Neural cell (in vitro differentiated cells): ENCODE results near the gene LRBA. TPM values are rescaled to one million over a fixed set of nuclear protein-coding genes. Genes with fewer than 3 reads are reported as not detected.

Experiments used
- H2AFZ ChIP-seq: fragments of 200-600, 300-800 bp; sonication (generic), shearing (Covaris generic); 2 replicates; pipeline ENCODE4 v1.6.0; 2014; ENCODE audit warnings: low read depth, mild to moderate bottlenecking, antibody characterized with exemption, low read length, moderate library complexity
- H3F3A ChIP-seq: fragments of 200-600 bp; shearing (Covaris generic); 2 replicates; pipeline ENCODE4 v1.6.1; 2016; ENCODE audit warnings: mild to moderate bottlenecking, moderate library complexity, mixed read lengths, antibody characterized with exemption, low read length; ENCODE audit not compliant: insufficient read depth, poor library complexity, severe bottlenecking
- H3K27ac ChIP-seq: fragments of 200-600, 300-800 bp; sonication (generic), shearing (Covaris generic); 2 replicates; pipeline ENCODE4 v1.5.1; 2014; ENCODE audit warnings: mild to moderate bottlenecking, low read length, moderate library complexity
- H3K27me3 ChIP-seq: fragments of 300-800, 200-600 bp; sonication (generic), shearing (Covaris generic); 2 replicates; pipeline ENCODE4 v1.6.0; 2014; ENCODE audit warnings: mild to moderate bottlenecking, low read depth, low read length, moderate library complexity; ENCODE audit not compliant: insufficient read depth
- H3K36me3 ChIP-seq: fragments of 300-800, 200-600 bp; sonication (generic), shearing (Covaris generic); 2 replicates; pipeline ENCODE4 v1.5.1; 2014; ENCODE audit warnings: mild to moderate bottlenecking, antibody characterized with exemption, low read length, moderate library complexity; ENCODE audit not compliant: insufficient read depth
- H3K4me2 ChIP-seq: fragments of 300-800, 200-600 bp; sonication (generic), shearing (Covaris generic); 2 replicates; pipeline ENCODE4 v1.6.0; 2014; ENCODE audit warnings: mild to moderate bottlenecking, low read length
- H3K4me3 ChIP-seq: fragments of 300-800, 200-600 bp; sonication (generic), shearing (Covaris generic); 2 replicates; pipeline ENCODE4 v1.5.1; 2014; ENCODE audit warnings: mild to moderate bottlenecking, low read length, moderate library complexity
- H3K79me2 ChIP-seq: fragments of 200-600 bp; shearing (Covaris generic); replicated peaks from 2 replicates; pipeline ENCODE4 v1.6.0; 2014; ENCODE audit warnings: mild to moderate bottlenecking, low read length, moderate library complexity; ENCODE audit not compliant: insufficient read depth
- H3K9ac ChIP-seq: fragments of 300-800, 200-600 bp; sonication (generic), shearing (Covaris generic); 2 replicates; pipeline ENCODE4 v1.6.1; 2016; ENCODE audit warnings: mild to moderate bottlenecking, low read length, mixed read lengths
- H3K9me2 ChIP-seq: fragments of 200-600 bp; shearing (Covaris generic); 2 replicates; pipeline ENCODE4 v1.6.1; 2016; ENCODE audit warnings: mild to moderate bottlenecking, low read length, mixed read lengths; ENCODE audit not compliant: insufficient read depth
- H3K9me3 ChIP-seq: fragments of 200-600, 300-800 bp; sonication (generic), shearing (Covaris generic); 2 replicates; pipeline ENCODE4 v1.6.1; 2016; ENCODE audit warnings: mild to moderate bottlenecking, mixed run types, low read length, moderate library complexity, mixed read lengths
- H4K20me1 ChIP-seq: fragments of 200-600 bp; shearing (Covaris generic); 2 replicates; pipeline ENCODE4 v1.6.1; 2016; ENCODE audit warnings: mild to moderate bottlenecking, mixed run types; ENCODE audit not compliant: insufficient read depth
- CTCF ChIP-seq: fragments of 450-650 bp; IDR thresholded peaks from 2 replicates; pipeline ENCODE4 v1.5.1; 2014; ENCODE audit warnings: antibody characterized with exemption, mild to moderate bottlenecking, moderate library complexity; ENCODE audit not compliant: poor library complexity, severe bottlenecking
- EP300 ChIP-seq: fragments of 450-650 bp; conservative IDR thresholded peaks from 2 replicates; pipeline ENCODE4 v1.6.1; 2014; ENCODE audit warnings: antibody characterized with exemption, mild to moderate bottlenecking, moderate library complexity; ENCODE audit not compliant: poor library complexity, severe bottlenecking
- EZH2 ChIP-seq: fragments of 200-600, 300-800 bp; shearing (Covaris generic), sonication (generic); IDR thresholded peaks from 2 replicates; pipeline ENCODE4 v1.6.1; 2014; ENCODE audit warnings: antibody characterized with exemption, low read length, borderline replicate concordance, mild to moderate bottlenecking; ENCODE audit not compliant: insufficient read depth, poor library complexity, severe bottlenecking
- MXI1 ChIP-seq: fragments of 450-650 bp; conservative IDR thresholded peaks from 2 replicates; pipeline ENCODE4 v1.6.1; 2014; ENCODE audit warnings: antibody characterized with exemption, mild to moderate bottlenecking; ENCODE audit not compliant: poor library complexity, severe bottlenecking
- POLR2AphosphoS5 ChIP-seq: IDR thresholded peaks from 2 replicates; pipeline ENCODE4 v1.6.1; 2012
- RAD21 ChIP-seq: fragments of 450-650 bp; conservative IDR thresholded peaks from 2 replicates; pipeline ENCODE4 v1.6.1; 2014; ENCODE audit warnings: antibody characterized with exemption, mild to moderate bottlenecking, moderate library complexity
- SMC3 ChIP-seq: fragments of 450-650 bp; conservative IDR thresholded peaks from 2 replicates; pipeline ENCODE4 v1.6.1; 2014; ENCODE audit warnings: antibody characterized with exemption, mild to moderate bottlenecking, moderate library complexity; ENCODE audit not compliant: poor library complexity
- TAF1 ChIP-seq: IDR thresholded peaks from 2 replicates; pipeline ENCODE4 v1.6.1; 2012; ENCODE audit warnings: low read depth
- polyA plus RNA-seq: library from polyadenylated mRNA; depleted of rRNA; stranded (reverse); fragments of >200 nt; gene quantifications from 2 replicates; pipeline ENCODE4 v1.2.3, GENCODE V29; 2014
- TF ChIP-seq, protein P1 (sequence below): IDR thresholded peaks from 2 replicates; pipeline ENCODE4 v1.6.1; 2012; ENCODE audit warnings: borderline replicate concordance

The LRBA gene
- polyA plus RNA-seq, 1 donor from 2014 or later, result 7.1 TPM

GRCh38 chr4:150501009-150501727 lies 513.9 kb downstream of the LRBA start:
- Histone ChIP-seq H3K36me3 (no peaks in the 10 kb centered on the region), H3K4me3 (no peak overlapping the region), H3K27ac (no peak overlapping the region), H3K79me2 (no peaks in the 10 kb centered on the region), H3K9ac (no peak overlapping the region), H3K27me3 (no peaks in the 10 kb centered on the region), H3K9me2 (no peaks in the 10 kb centered on the region), H3K4me2 (no peak overlapping the region), H2AFZ (no peak overlapping the region), H3K9me3 (no peaks in the 10 kb centered on the region), H4K20me1 (no peaks in the 10 kb centered on the region), H3F3A (no peaks in the 10 kb centered on the region)
- TF ChIP-seq EP300 (no peak), TAF1 (no peak), RAD21 (no peak), POLR2AphosphoS5 (no peak), MXI1 (no peak), SMC3 (no peak), CTCF (no peak), EZH2 (no peak)
- TF ChIP-seq, protein P1, sequence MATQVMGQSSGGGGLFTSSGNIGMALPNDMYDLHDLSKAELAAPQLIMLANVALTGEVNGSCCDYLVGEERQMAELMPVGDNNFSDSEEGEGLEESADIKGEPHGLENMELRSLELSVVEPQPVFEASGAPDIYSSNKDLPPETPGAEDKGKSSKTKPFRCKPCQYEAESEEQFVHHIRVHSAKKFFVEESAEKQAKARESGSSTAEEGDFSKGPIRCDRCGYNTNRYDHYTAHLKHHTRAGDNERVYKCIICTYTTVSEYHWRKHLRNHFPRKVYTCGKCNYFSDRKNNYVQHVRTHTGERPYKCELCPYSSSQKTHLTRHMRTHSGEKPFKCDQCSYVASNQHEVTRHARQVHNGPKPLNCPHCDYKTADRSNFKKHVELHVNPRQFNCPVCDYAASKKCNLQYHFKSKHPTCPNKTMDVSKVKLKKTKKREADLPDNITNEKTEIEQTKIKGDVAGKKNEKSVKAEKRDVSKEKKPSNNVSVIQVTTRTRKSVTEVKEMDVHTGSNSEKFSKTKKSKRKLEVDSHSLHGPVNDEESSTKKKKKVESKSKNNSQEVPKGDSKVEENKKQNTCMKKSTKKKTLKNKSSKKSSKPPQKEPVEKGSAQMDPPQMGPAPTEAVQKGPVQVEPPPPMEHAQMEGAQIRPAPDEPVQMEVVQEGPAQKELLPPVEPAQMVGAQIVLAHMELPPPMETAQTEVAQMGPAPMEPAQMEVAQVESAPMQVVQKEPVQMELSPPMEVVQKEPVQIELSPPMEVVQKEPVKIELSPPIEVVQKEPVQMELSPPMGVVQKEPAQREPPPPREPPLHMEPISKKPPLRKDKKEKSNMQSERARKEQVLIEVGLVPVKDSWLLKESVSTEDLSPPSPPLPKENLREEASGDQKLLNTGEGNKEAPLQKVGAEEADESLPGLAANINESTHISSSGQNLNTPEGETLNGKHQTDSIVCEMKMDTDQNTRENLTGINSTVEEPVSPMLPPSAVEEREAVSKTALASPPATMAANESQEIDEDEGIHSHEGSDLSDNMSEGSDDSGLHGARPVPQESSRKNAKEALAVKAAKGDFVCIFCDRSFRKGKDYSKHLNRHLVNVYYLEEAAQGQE, result no peak

DNA sequence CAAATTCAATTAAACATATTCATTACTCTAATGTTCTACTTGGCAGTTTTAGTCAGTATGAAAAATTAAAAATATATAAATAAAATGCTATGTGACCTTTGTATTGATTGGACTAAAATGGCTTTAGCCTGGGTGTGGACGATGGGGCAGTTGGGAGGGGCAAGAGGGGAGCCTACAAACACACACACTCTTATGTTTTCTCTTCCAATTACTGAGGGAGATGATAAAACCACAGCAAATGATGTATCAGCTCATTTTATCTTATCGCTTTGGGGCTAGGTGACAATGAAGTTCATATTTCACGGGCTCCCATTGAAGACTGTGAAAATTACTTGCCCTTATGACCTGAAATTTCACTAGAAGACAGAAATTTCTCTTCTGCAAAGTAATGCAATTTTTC lies 517.5 kb downstream of the LRBA start:
- no peak overlapping the region for H3K4me3 ChIP-seq
- no peak overlapping the region for H3K4me2 ChIP-seq
- TF ChIP-seq TAF1, result no peak
- no peak for TF ChIP-seq EZH2
- TF ChIP-seq SMC3, result no peak
- TF ChIP-seq CTCF, result no peak
- no peak for TF ChIP-seq POLR2AphosphoS5
- no peak for TF ChIP-seq EP300
- no peak for TF ChIP-seq RAD21
- TF ChIP-seq, protein P1, result no peak
- TF ChIP-seq MXI1, result no peak
- H3K9ac ChIP-seq, result no peak overlapping the region
- H3K27me3 ChIP-seq, result no peaks in the 10 kb centered on the region
- H3K27ac ChIP-seq, result no peak overlapping the region
- H3K79me2 ChIP-seq, result no peaks in the 10 kb centered on the region
- H3K9me3 ChIP-seq, result no peaks in the 10 kb centered on the region
- H4K20me1 ChIP-seq, result no peaks in the 10 kb centered on the region
- H3F3A ChIP-seq, result no peaks in the 10 kb centered on the region
- H3K36me3 ChIP-seq, result no peaks in the 10 kb centered on the region
- no peak overlapping the region for H2AFZ ChIP-seq
- H3K9me2 ChIP-seq, result no peaks in the 10 kb centered on the region
